ENCODE results near the gene THUMPD3. TPM values are rescaled to one million over a fixed set of nuclear protein-coding genes. Genes with fewer than 3 reads are reported as not detected.
A peak's percentile ranks its signal among the peaks of the same experiment; 100 is the strongest.

Gene THUMPD3
- total and polyA plus RNA-seq, 2 of the 13 experiments (the other 11 are each of a cell fraction or from before 2014, with no cell fraction given) = 31.2 to 44.1 TPM

DNA sequence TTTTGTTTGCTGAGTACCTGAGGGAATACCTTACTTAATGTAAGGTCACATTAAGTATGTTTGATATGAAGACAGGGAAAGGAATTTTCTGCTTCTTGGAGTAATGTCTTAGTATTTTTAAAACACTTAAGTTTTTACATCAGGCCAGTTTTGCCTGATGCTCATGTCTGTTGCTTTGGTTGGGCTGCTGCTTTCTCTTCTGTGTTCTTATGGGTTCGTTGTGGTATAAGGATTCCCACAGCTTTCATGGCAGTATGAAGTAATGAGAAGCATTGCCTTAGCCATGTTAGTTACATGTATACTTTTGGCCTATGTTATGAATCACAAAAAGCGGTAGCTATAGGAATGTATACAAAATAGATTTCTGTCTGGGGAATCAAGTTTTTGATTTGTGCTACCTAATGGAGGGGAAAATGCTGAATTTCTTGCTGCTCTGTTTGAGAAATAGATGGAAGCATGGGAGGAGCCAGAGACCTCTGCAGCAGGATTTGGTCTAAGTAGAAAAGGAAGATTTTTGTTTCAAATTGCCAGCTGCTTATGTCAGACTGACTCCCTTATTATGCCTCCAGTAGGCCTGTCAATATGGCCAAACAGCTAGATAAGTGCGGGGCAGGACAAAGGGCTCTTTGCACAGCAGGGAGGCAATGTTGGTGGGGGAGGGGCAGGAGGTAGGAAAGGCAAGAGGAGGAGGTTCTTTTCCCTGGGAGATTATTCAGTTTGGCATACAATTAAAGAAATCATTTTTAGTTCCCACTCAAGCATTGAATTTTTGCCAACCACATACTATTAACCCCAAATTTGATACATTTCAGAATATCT is 39.8 kb downstream of the THUMPD3 start (continued):
- TF ChIP-seq KDM6A (CRISPR knock-in tag; IDR thresholded peaks at IDR 0.05; ENCODE audit: low read depth) = 0 out of 2 replicates have a peak, but pooled peaks have one; percentile 49
- TF ChIP-seq, protein P1, sequence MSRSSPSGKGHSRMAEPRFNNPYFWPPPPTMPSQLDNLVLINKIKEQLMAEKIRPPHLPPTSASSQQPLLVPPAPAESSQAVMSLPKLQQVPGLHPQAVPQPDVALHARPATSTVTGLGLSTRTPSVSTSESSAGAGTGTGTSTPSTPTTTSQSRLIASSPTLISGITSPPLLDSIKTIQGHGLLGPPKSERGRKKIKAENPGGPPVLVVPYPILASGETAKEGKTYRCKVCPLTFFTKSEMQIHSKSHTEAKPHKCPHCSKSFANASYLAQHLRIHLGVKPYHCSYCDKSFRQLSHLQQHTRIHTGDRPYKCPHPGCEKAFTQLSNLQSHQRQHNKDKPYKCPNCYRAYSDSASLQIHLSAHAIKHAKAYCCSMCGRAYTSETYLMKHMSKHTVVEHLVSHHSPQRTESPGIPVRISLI (CRISPR knock-in tag; IDR thresholded peaks at IDR 0.05; ENCODE audit: borderline replicate concordance) = no peak
- no peak for TF ChIP-seq FLYWCH1 (CRISPR knock-in tag; IDR thresholded peaks at IDR 0.05)
- TF ChIP-seq ZNF20 (CRISPR knock-in tag; IDR thresholded peaks at IDR 0.05) = no peak
- no peak for TF ChIP-seq KLF11 (CRISPR knock-in tag; IDR thresholded peaks at IDR 0.05)
- TF ChIP-seq, protein P2, sequence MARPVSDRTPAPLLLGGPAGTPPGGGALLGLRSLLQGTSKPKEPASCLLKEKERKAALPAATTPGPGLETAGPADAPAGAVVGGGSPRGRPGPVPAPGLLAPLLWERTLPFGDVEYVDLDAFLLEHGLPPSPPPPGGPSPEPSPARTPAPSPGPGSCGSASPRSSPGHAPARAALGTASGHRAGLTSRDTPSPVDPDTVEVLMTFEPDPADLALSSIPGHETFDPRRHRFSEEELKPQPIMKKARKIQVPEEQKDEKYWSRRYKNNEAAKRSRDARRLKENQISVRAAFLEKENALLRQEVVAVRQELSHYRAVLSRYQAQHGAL (CRISPR knock-in tag; IDR thresholded peaks at IDR 0.05; ENCODE audit: not compliant biosample characterization) = no peak
- 0 out of 2 replicates have a peak, but pooled peaks have one; percentile 38 for TF ChIP-seq SMAD3 (CRISPR knock-in tag; IDR thresholded peaks at IDR 0.05)
- TF ChIP-seq, protein P3, sequence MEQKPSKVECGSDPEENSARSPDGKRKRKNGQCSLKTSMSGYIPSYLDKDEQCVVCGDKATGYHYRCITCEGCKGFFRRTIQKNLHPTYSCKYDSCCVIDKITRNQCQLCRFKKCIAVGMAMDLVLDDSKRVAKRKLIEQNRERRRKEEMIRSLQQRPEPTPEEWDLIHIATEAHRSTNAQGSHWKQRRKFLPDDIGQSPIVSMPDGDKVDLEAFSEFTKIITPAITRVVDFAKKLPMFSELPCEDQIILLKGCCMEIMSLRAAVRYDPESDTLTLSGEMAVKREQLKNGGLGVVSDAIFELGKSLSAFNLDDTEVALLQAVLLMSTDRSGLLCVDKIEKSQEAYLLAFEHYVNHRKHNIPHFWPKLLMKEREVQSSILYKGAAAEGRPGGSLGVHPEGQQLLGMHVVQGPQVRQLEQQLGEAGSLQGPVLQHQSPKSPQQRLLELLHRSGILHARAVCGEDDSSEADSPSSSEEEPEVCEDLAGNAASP (CRISPR knock-in tag; IDR thresholded peaks at IDR 0.05; ENCODE audit: borderline replicate concordance) = peak; percentile 16; the same call in 1 of the 2 replicates
- TF ChIP-seq ZNF367 (CRISPR knock-in tag; IDR thresholded peaks at IDR 0.05; ENCODE audit: borderline replicate concordance) = no peak
- TF ChIP-seq ZNF598 (CRISPR knock-in tag; IDR thresholded peaks at IDR 0.05; ENCODE audit: borderline replicate concordance) = no peak
- TF ChIP-seq ZFP62 (CRISPR knock-in tag; IDR thresholded peaks at IDR 0.05) = no peak
- TF ChIP-seq ZNF570 (CRISPR knock-in tag; IDR thresholded peaks at IDR 0.05; ENCODE audit: borderline replicate concordance) = no peak
- no peak for TF ChIP-seq PHB2 (IDR thresholded peaks at IDR 0.05; ENCODE audit: partially characterized antibody)
- peak; percentile 34; the same call in 1 of the 2 replicates for TF ChIP-seq HHEX (CRISPR knock-in tag; IDR thresholded peaks at IDR 0.05)
- no peak for TF ChIP-seq POLR2G (IDR thresholded peaks at IDR 0.05; ENCODE audit: low read depth, low read length)
- TF ChIP-seq ZNF616 (CRISPR knock-in tag; IDR thresholded peaks at IDR 0.05; ENCODE audit: low read depth) = no peak
- 0 out of 2 replicates have a peak, but pooled peaks have one; percentile 64 for TF ChIP-seq ZNF747 (CRISPR knock-in tag; IDR thresholded peaks at IDR 0.05; ENCODE audit: borderline replicate concordance)
- no peak for TF ChIP-seq KDM5A (IDR thresholded peaks at IDR 0.05; ENCODE audit: borderline replicate concordance, low read length)
- no peak for TF ChIP-seq ZNF577 (CRISPR knock-in tag; IDR thresholded peaks at IDR 0.05; ENCODE audit: borderline replicate concordance, low read depth)
- TF ChIP-seq, protein P4, sequence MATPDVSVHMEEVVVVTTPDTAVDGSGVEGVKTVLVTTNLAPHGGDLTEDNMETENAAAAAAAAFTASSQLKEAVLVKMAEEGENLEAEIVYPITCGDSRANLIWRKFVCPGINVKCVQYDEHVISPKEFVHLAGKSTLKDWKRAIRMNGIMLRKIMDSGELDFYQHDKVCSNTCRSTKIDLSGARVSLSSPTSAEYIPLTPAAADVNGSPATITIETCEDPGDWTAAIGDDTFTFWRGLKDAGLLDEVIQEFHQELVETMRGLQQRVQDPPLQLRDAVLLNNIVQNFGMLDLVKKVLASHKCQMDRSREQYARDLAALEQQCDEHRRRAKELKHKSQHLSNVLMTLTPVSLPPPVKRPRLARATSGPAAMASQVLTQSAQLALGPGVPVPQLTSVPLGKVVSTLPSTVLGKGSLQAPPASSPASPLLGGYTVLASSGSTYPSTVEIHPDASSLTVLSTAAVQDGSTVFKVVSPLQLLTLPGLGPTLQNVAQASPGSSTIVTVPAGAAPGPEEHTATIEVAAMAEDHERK (CRISPR knock-in tag; IDR thresholded peaks at IDR 0.05; ENCODE audit: low read depth) = no peak
- no peak for TF ChIP-seq MAFF (IDR thresholded peaks at IDR 0.05; ENCODE audit: low read depth, low read length)
- peak; percentile 59 for TF ChIP-seq KMT2B (CRISPR knock-in tag; IDR thresholded peaks at IDR 0.05)
- TF ChIP-seq IKZF4 (CRISPR knock-in tag; IDR thresholded peaks at IDR 0.05; ENCODE audit: borderline replicate concordance, low read depth, not compliant biosample characterization) = no peak
- no peak for TF ChIP-seq SOX6 (IDR thresholded peaks at IDR 0.05)
- TF ChIP-seq SOX6 (CRISPR knock-in tag; IDR thresholded peaks at IDR 0.05) = peak; percentile 77
- peak; percentile 32; the same call in 1 of the 2 replicates for TF ChIP-seq NCOA2 (CRISPR knock-in tag; IDR thresholded peaks at IDR 0.05)
- no peak for TF ChIP-seq ZSCAN22 (CRISPR knock-in tag; IDR thresholded peaks at IDR 0.05)

Data from HepG2 (cell line).